ENCODE data around the gene CALY.

CALY gene

DNA sequence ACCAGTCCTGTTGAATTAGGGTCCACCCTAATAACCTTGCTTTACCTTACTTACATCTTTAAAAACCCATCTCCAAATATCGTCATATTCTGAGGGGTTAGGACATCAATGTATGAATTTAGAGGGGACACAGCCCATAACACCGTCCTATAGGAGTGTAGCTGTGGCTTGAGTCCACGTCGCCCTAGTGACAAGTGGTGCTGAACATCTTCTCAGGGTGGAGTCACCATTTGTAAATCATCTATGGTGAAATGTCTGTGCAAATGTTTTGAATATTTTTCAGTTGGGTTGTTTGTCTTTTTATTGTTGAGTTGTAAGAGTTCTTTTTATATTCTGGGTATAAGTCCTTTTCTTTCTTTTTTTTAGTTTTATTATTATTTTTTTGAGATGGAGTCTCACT lies 5.3 kb upstream of the CALY start:
- Histone ChIP-seq H3K27ac (ENCODE audit: insufficient read depth, low read depth, low read length, poor library complexity, severe bottlenecking) (no peak overlapping the region), H3K4me1 (ENCODE audit: control insufficient read depth, insufficient read depth, low read length) (no peaks in the 10 kb centered on the region), H3K27me3 (ENCODE audit: control insufficient read depth, insufficient read depth, low read length, poor library complexity, severe bottlenecking) (peaks cover 17% of the 10 kb centered on the region), H3K4me3 (ENCODE audit: insufficient read depth, low read depth, low read length) (no peak overlapping the region), H3K36me3 (ENCODE audit: control insufficient read depth, insufficient read depth, low read length) (no peaks in the 10 kb centered on the region), H3K9me3 (ENCODE audit: control insufficient read depth, low read length) (no peaks in the 10 kb centered on the region)
- WGBS, 2 experiments = 92 to 93% methylated on average over 4 of the region's 4 CpGs

DNA sequence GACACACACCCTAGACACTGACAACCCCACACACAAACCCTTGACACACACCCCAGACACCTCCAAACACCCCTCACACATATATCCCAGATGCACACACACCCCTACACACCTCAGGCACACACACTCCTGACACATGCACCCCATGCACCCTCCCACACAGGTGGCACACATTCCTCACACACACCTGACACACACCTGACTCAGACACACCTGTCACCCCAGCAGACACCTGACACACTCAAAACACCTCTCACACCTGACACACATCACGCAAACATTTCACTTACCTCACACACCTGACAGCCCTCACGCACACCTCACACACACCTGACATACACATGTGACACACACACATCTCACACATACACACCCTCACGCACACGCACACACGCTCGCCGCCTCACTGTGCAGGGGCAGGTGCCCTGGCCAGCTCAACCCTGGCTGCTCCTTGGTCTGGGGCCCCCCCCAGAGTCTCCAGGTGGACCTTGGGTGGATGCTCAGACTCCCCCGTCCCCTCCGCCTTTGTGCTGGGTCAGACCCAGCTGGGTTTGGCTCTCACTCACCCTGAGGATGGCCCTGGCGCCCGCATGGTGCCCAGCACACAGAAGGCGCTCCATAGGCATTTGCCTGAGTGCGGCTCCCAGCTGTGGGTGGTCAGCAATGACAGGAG lies 3.1 kb upstream of the CALY start:
- H3K36me3 ChIP-seq (ENCODE audit: control insufficient read depth, insufficient read depth, low read length) = no peaks in the 10 kb centered on the region
- peaks cover 13% of the 10 kb centered on the region for H3K4me1 ChIP-seq (ENCODE audit: control insufficient read depth, insufficient read depth, low read length)
- no peak overlapping the region for H3K27ac ChIP-seq (ENCODE audit: insufficient read depth, low read depth, low read length, poor library complexity, severe bottlenecking)
- no peak overlapping the region for H3K4me3 ChIP-seq (ENCODE audit: insufficient read depth, low read depth, low read length)
- H3K27me3 ChIP-seq (ENCODE audit: control insufficient read depth, insufficient read depth, low read length, poor library complexity, severe bottlenecking) = peaks cover 39% of the 10 kb centered on the region
- 89 to 91% methylated on average over 13 of the region's 13 CpGs for WGBS, 2 experiments
- no peaks in the 10 kb centered on the region for H3K9me3 ChIP-seq (ENCODE audit: control insufficient read depth, low read length)

DNA sequence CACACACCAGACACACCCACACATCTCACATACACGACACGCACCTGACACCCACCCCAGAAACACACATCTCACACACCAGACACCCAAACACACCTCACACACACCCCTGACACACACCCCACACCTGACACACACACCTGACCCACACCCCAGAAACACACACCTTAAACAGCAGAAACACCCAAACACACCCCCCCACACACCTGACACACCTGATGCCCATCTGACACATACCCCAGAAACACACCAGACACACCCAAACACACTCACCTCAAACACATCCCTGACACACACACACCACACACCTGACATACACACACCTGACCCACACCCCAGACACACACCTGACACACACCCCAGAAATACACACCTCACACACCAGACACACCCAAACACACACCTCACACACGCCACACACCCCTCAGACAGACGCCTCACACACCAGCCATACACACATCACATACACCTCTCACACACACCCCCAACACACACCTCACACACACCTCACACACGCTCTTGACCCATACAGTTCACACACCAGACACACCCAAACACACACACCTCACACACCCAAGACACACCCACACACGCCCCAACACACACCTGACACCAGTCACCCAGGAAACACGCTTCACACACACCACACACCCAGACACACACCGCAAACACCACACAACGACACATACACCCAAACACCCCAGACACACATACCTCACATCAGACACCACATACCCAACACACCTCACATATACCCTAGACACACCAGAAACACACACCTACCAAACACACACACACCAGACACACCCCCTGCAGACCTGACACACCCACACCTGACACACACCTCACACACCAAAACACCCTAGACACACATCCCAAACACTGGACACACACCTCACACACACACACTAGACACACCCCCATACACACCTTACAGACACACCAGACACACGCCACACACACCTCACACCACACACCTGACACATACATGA lies 1.7 kb upstream of the CALY start:
- H3K4me1 ChIP-seq (ENCODE audit: control insufficient read depth, insufficient read depth, low read length) = peaks cover 13% of the 10 kb centered on the region
- H3K9me3 ChIP-seq (ENCODE audit: control insufficient read depth, low read length) = no peaks in the 10 kb centered on the region
- no peaks in the 10 kb centered on the region for H3K36me3 ChIP-seq (ENCODE audit: control insufficient read depth, insufficient read depth, low read length)
- no peak overlapping the region for H3K4me3 ChIP-seq (ENCODE audit: insufficient read depth, low read depth, low read length)
- WGBS, 2 experiments = 83 to 88% methylated on average over 10 of the region's 10 CpGs
- no peak overlapping the region for H3K27ac ChIP-seq (ENCODE audit: insufficient read depth, low read depth, low read length, poor library complexity, severe bottlenecking)
- peaks cover 53% of the 10 kb centered on the region for H3K27me3 ChIP-seq (ENCODE audit: control insufficient read depth, insufficient read depth, low read length, poor library complexity, severe bottlenecking)

DNA sequence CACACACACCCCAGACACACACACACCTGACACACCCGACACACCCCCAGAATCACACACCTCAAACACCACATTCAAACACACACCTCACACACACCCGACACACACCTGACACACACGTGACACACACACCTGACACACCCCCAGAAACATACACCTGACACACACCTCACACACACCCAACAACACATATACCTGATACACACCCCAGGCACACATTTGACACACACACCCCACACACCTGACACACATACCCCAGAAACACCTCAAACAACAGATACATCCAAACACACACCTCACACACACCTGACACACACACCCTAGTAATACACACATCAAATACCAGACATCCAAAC lies 652 bp upstream of the CALY start:
- no peaks in the 10 kb centered on the region for H3K36me3 ChIP-seq (ENCODE audit: control insufficient read depth, insufficient read depth, low read length)
- H3K27ac ChIP-seq (ENCODE audit: insufficient read depth, low read depth, low read length, poor library complexity, severe bottlenecking) = no peak overlapping the region
- peaks cover 13% of the 10 kb centered on the region for H3K4me1 ChIP-seq (ENCODE audit: control insufficient read depth, insufficient read depth, low read length)
- no peaks in the 10 kb centered on the region for H3K9me3 ChIP-seq (ENCODE audit: control insufficient read depth, low read length)
- no peak overlapping the region for H3K4me3 ChIP-seq (ENCODE audit: insufficient read depth, low read depth, low read length)
- H3K27me3 ChIP-seq (ENCODE audit: control insufficient read depth, insufficient read depth, low read length, poor library complexity, severe bottlenecking) = peaks cover 64% of the 10 kb centered on the region
- WGBS, 2 experiments = 84 to 92% methylated on average over 3 of the region's 3 CpGs

DNA sequence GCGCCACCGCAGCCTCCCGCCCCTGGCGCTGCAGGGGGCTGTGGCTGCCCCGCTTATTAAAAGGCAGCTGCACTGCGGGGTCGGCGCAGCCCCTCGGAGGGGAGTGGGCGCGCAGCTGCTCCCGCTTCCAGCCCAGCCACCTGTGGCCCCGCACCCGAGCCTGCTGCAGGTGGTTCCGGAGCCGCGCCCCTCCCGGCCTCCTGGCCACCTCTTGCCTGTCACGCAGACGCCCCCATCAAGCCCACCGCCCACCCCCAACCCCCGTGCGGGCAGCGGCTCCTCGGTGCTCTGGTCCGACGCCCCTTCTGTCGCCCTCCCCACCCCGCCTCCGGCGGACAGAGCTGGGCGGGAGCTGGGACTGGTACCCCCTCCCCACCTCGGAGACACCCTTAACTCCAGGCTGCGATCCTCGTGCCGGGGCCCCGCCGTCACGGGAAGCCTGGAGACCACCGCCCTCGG lies 549 bp downstream of the CALY start:
- Histone ChIP-seq H3K4me1 (ENCODE audit: control insufficient read depth, insufficient read depth, low read length) (peaks cover 13% of the 10 kb centered on the region), H3K4me3 (ENCODE audit: insufficient read depth, low read depth, low read length) (no peak overlapping the region), H3K9me3 (ENCODE audit: control insufficient read depth, low read length) (no peaks in the 10 kb centered on the region), H3K36me3 (ENCODE audit: control insufficient read depth, insufficient read depth, low read length) (no peaks in the 10 kb centered on the region), H3K27me3 (ENCODE audit: control insufficient read depth, insufficient read depth, low read length, poor library complexity, severe bottlenecking) (peaks cover 76% of the 10 kb centered on the region), H3K27ac (ENCODE audit: insufficient read depth, low read depth, low read length, poor library complexity, severe bottlenecking) (no peak overlapping the region)
- WGBS, 2 experiments = 18 to 20% methylated on average over 41 of the region's 41 CpGs

DNA sequence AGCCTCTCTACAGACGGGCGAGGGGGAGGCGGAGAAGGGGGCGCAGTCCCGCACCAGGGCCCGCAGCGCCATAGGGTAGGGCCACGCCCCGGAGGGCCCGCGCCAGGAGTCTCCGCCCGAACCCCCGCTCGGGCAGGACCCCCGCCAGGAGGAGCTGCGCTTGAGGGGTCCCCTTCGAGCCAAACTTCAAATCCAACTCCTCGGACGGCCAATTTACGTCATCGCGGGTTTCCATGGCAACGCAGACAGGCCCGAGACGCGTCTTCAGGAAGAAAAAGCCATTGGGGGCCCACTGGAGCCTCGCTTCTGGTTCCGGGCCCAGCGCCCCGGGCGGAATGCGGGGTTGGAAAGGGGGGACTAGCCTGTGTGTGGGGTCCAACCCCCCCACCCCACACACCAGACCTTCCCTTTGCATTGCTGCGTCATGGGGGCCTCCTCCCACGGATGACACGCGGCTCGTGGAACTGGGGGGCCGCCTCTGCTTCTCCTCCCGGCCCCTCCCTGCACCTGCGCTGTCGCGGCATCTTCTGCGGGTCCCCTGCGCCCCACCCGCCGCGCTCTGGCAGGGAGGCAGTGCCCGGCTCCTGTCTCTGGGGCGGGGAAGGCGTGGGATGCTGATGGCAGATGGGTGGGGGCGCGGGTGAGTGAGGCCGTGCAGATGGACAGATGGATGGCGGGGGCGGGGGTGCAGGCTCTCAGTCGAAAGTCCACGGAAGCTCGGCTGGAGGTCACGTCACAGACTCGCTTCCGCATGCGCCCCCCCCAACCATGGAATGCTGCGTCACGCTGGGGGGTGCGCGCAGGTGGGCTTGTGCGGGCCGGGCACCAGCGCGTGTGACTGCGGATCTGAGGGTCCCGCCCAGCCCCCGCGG lies 1.2 kb downstream of the CALY start:
- WGBS, 2 experiments = 11 to 12% methylated on average over 75 of the region's 75 CpGs
- Histone ChIP-seq H3K4me3 (ENCODE audit: insufficient read depth, low read depth, low read length) (peak overlapping the region; percentile 36), H3K27me3 (ENCODE audit: control insufficient read depth, insufficient read depth, low read length, poor library complexity, severe bottlenecking) (peaks cover 82% of the 10 kb centered on the region), H3K27ac (ENCODE audit: insufficient read depth, low read depth, low read length, poor library complexity, severe bottlenecking) (no peak overlapping the region), H3K4me1 (ENCODE audit: control insufficient read depth, insufficient read depth, low read length) (peaks cover 13% of the 10 kb centered on the region), H3K36me3 (ENCODE audit: control insufficient read depth, insufficient read depth, low read length) (no peaks in the 10 kb centered on the region), H3K9me3 (ENCODE audit: control insufficient read depth, low read length) (no peaks in the 10 kb centered on the region)

DNA sequence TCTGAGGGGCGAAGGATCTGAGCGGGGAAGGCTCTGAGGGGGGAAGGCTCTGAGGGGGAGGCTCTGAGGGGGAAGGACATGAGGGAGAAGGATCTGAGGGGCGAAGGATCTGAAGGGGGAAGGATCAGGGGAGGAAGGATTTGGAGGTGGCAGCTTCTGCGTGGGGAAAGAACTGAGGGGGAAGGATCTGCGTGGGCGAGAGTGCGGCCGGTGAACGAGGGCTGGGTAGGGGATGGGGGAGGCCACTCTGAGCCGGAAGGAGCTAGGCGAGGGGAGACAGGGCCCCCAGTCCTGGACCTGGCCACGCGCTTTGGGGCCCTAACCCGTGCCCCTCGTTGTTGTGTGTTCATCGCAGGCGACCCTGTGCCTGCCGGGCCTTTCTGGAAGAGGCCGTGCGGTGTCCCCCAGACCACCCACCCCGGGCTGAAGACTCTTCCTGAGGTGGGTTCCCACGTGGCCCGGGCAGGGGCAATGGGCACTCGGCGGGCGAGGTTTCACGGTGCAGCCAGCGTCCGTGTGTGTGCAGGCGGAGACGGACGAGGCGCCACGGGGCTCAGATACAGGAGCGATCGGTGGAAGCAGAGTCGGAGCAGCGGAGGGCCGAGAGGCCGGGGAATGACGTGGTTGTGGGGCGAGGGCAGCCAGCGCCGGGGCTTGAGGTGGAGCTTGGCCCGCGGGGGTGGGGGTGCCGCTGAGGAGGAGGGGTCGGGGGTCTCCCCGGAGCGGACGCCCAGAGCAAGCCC lies 2.0 kb downstream of the CALY start:
- Histone ChIP-seq H3K27ac (ENCODE audit: insufficient read depth, low read depth, low read length, poor library complexity, severe bottlenecking) (no peak overlapping the region), H3K4me3 (ENCODE audit: insufficient read depth, low read depth, low read length) (peak overlapping the region; percentile 36), H3K9me3 (ENCODE audit: control insufficient read depth, low read length) (no peaks in the 10 kb centered on the region), H3K36me3 (ENCODE audit: control insufficient read depth, insufficient read depth, low read length) (no peaks in the 10 kb centered on the region), H3K4me1 (ENCODE audit: control insufficient read depth, insufficient read depth, low read length) (peaks cover 13% of the 10 kb centered on the region), H3K27me3 (ENCODE audit: control insufficient read depth, insufficient read depth, low read length, poor library complexity, severe bottlenecking) (peaks cover 86% of the 10 kb centered on the region)
- WGBS, 2 experiments = 26 to 27% methylated on average over 51 of the region's 51 CpGs

DNA sequence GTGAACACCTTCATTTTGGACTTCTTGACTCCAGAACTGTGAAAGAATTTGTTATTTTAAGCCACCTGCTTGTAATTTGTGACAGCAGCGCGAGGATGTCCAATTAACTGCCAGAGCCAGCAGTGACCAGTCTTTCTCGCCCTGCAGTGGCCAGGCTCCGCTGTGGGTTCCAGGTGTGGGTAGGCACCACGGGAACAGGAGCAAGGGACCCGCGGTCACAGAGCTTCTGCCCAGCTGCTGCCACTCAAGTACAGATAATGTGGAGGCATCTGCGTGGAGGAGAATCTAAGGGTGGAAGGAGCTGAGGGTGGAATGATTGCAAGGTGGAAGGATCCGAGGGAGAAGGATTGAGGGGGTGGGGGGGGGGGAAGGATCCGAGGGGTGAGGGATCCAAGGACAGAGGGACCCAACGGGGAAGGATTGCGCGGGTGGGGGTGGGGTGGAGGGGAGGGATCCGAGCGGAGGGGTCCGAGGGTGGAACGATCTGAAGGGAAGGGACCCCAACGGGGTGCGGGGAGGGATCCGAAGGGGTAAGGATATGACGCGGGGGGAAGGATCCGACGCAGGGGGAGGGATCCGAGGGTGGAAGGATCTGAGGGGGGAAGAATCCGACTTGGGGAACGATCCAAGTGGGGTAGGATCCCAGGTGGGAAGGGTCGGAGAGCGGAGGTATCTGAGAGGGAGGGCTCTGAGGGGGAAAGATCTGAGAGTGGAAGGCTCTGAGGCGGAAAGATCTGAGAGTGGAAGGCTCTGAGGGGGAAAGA lies 3.6 kb downstream of the CALY start:
- 74 to 75% methylated on average over 29 to 30 of the region's 30 CpGs for WGBS, 2 experiments
- Histone ChIP-seq H3K4me3 (ENCODE audit: insufficient read depth, low read depth, low read length) (no peak overlapping the region), H3K4me1 (ENCODE audit: control insufficient read depth, insufficient read depth, low read length) (peaks cover 20% of the 10 kb centered on the region), H3K27me3 (ENCODE audit: control insufficient read depth, insufficient read depth, low read length, poor library complexity, severe bottlenecking) (peaks cover 96% of the 10 kb centered on the region), H3K27ac (ENCODE audit: insufficient read depth, low read depth, low read length, poor library complexity, severe bottlenecking) (no peak overlapping the region), H3K36me3 (ENCODE audit: control insufficient read depth, insufficient read depth, low read length) (no peaks in the 10 kb centered on the region), H3K9me3 (ENCODE audit: control insufficient read depth, low read length) (no peaks in the 10 kb centered on the region)
